Lower lobe of right lung (tissue), 2 donors: ENCODE data around the gene SARS2. TPM values are rescaled to one million over a fixed set of nuclear protein-coding genes. Genes with fewer than 3 reads are reported as not detected.

ENCODE experiments used
- ATAC-seq, 2 donors: fragments of 200-7000 bp; cut with Tn5 transposase; one replicate each; pipeline ENCODE4 v1.9.1; 2020 to 2022; ENCODE audit warnings: mild to moderate bottlenecking in 2 of 2, moderate library complexity in 2 of 2
- DNase-seq: peaks from one replicate; pipeline ENCODE4 v3.0.0-alpha.2; 2020
- H3K27ac ChIP-seq: fragments of 200-600 bp; one replicate; pipeline ENCODE4 v1.8.0; 2022
- H3K27me3 ChIP-seq: fragments of 200-600 bp; one replicate; pipeline ENCODE4 v1.8.0; 2022; ENCODE audit warnings: low read depth
- H3K36me3 ChIP-seq: fragments of 200-600 bp; one replicate; pipeline ENCODE4 v1.8.0; 2022; ENCODE audit warnings: mild to moderate bottlenecking
- H3K4me1 ChIP-seq: fragments of 200-600 bp; one replicate; pipeline ENCODE4 v1.8.0; 2022
- H3K4me3 ChIP-seq: fragments of 200-600 bp; one replicate; pipeline ENCODE4 v1.8.0; 2022; ENCODE audit warnings: mild to moderate bottlenecking
- H3K9me3 ChIP-seq: fragments of 200-600 bp; one replicate; pipeline ENCODE4 v1.8.0; 2022
- intact Hi-C: fragments of 100-400 bp; cut with DNase I; formaldehyde crosslinking; loops from one replicate; pipeline ENCODE4 v1.11.0; 2022
- total RNA-seq: library from RNA; stranded (reverse); fragmentation: NEBNext Ultra II Directional; extraction: Animal tissue kit (Norgen Biotek cat#: 25700); gene quantifications from one replicate; pipeline ENCODE4 v1.2.1, GENCODE V29; 2021
- TF ChIP-seq, protein P1 (sequence below): fragments of 200-600 bp; IDR thresholded peaks from one replicate; pipeline ENCODE4 v1.8.0; 2022; ENCODE audit warnings: antibody characterized with exemption, mild to moderate bottlenecking
- donor health status: DM: no; HTN: yes; CAD: no; lungs with severe emphysema.

SARS2 gene
- total RNA-seq, 1 donor from 2014 or later = 21.0 TPM

GRCh38 chr19:38952395-38953165 is 22.0 kb upstream of the SARS2 start:
- Histone ChIP-seq H3K4me1 (peaks cover 11% of the 10 kb centered on the region), H3K36me3 (no peaks in the 10 kb centered on the region), H3K9me3 (no peaks in the 10 kb centered on the region), H3K27me3 (no peaks in the 10 kb centered on the region), H3K27ac (no peak overlapping the region), H3K4me3 (no peak overlapping the region)
- TF ChIP-seq, protein P1, sequence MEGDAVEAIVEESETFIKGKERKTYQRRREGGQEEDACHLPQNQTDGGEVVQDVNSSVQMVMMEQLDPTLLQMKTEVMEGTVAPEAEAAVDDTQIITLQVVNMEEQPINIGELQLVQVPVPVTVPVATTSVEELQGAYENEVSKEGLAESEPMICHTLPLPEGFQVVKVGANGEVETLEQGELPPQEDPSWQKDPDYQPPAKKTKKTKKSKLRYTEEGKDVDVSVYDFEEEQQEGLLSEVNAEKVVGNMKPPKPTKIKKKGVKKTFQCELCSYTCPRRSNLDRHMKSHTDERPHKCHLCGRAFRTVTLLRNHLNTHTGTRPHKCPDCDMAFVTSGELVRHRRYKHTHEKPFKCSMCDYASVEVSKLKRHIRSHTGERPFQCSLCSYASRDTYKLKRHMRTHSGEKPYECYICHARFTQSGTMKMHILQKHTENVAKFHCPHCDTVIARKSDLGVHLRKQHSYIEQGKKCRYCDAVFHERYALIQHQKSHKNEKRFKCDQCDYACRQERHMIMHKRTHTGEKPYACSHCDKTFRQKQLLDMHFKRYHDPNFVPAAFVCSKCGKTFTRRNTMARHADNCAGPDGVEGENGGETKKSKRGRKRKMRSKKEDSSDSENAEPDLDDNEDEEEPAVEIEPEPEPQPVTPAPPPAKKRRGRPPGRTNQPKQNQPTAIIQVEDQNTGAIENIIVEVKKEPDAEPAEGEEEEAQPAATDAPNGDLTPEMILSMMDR = peak; percentile 34
- ATAC-seq (peak; percentile 59 to 67), DNase-seq (no peak)
- intact Hi-C loops = no loop called here

DNA sequence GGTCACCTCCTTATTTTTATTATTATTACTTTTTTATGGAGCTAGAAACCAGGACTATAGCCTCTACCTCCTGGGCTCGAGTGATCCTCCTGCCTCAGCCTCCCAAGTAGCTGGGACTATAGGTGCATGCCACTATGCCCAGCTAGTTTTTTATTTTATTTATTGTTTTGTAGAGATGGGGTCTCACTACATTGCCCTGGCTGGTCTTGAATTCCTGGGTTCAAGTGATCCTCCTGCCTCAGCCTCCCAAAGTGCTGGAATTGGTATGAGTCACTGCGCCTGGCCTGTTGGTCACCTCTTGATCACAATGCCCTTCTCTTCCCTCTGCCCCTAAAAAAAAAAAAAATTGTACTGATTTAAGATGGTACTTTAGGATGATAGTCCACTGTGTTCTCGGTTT is 20.6 kb upstream of the SARS2 start:
- H3K4me1 ChIP-seq = peaks cover 11% of the 10 kb centered on the region
- no peak overlapping the region for H3K4me3 ChIP-seq
- no peak for DNase-seq
- intact Hi-C loops = no loop called here
- no peak overlapping the region for H3K27ac ChIP-seq
- H3K36me3 ChIP-seq = peaks cover 7% of the 10 kb centered on the region
- ATAC-seq = no peak
- TF ChIP-seq, protein P1 = no peak
- H3K9me3 ChIP-seq = no peaks in the 10 kb centered on the region
- H3K27me3 ChIP-seq = no peaks in the 10 kb centered on the region

DNA sequence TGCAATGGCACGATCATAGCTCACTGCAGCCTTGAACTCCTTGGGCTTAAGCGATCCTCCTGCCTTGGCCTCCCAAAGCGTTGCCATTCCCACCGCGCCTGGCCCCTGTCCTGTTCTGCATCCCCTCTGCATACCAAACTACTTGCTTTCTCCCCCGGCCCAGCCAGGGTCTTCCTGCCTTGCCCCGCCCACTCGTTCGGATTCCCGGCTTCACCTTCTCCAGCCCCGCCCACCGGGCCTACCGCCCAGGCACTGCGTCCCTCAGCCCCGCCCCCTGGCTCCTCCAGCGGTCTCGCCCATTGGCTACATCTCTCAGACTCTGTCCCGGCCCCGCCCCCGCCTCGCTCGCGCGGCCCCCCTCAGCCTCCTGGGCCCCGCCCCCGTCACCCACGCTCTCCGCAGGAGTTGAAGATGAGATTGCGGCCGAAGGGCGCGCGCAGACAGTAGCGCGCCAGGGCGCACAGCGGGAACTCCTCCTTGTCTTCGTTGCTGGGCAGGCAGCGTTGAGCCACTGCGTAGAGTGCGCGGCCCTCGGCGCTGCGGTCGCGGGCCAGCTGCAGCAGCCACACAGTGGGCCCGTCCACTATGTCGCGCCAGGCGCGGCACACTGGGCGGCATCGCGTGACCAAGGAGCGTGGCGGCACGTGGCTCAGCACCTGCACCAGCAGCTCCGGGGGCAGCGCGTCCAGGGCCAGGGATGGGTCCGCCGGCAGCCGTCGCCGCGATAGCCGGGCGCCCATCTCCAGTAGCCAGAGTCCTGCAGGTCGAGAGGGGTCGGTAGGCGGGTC is 19.2 kb upstream of the SARS2 start:
- intact Hi-C loops = no loop called here
- Histone ChIP-seq H3K27me3 (no peaks in the 10 kb centered on the region), H3K9me3 (no peaks in the 10 kb centered on the region), H3K27ac (no peak overlapping the region), H3K4me1 (peaks cover 11% of the 10 kb centered on the region), H3K4me3 (peak overlapping the region; percentile 49), H3K36me3 (peaks cover 7% of the 10 kb centered on the region)
- ATAC-seq (peak; percentile 96), DNase-seq (peak; percentile 94)
- TF ChIP-seq, protein P1 = no peak

- no peak for DNase-seq
- H3K36me3 ChIP-seq = peaks cover 7% of the 10 kb centered on the region
- H3K4me1 ChIP-seq = peaks cover 11% of the 10 kb centered on the region
- no peaks in the 10 kb centered on the region for H3K9me3 ChIP-seq
- H3K4me3 ChIP-seq = no peak overlapping the region
- no peaks in the 10 kb centered on the region for H3K27me3 ChIP-seq
- TF ChIP-seq, protein P1 = no peak
- no peak overlapping the region for H3K27ac ChIP-seq
- no peak for ATAC-seq
- intact Hi-C loops = no loop called here
Measured at GRCh38 chr19:38946229-38947010, 15.9 kb upstream of the SARS2 start.

DNA sequence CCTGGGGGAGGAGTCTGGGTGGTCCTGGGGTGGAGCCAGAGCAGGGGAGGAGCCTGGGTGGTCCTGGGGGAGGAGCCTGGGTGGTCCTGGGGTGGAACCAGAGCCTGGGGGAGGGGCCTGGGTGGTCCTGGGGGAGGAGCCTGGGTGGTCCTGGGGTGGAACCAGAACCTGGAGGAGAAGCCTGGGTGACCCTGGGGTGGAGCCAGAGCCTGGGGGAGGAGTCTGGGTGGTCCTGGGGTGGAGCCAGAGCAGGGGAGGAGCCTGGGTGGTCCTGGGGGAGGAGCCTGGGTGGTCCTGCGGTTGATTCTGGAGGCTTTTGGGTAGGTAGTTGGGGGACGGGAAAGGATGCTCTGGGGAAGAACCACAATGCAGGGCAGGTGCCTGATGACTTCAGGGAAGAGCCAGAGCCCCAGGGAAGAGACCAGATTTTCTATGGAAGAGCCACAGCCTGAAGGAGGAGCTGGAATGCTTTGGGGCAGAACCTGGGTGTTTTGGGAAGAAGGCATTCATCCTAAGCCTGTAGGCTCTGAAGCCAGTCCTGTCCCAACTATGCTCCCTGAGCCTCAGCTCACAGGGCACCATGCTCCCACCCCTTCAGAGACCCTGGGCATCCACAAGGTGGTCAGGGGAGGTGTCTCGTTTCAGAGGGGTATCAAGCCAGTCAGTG is 15.1 kb upstream of the SARS2 start:
- TF ChIP-seq, protein P1 = no peak
- ATAC-seq = no peak
- no peak for DNase-seq
- H3K9me3 ChIP-seq = no peaks in the 10 kb centered on the region
- H3K4me1 ChIP-seq = peaks cover 11% of the 10 kb centered on the region
- H3K27ac ChIP-seq = no peak overlapping the region
- H3K36me3 ChIP-seq = peaks cover 7% of the 10 kb centered on the region
- no peak overlapping the region for H3K4me3 ChIP-seq
- H3K27me3 ChIP-seq = no peaks in the 10 kb centered on the region
- intact Hi-C loops = no loop called here
